Sigmoid colon (tissue), 7 donors: Measurements from ENCODE around the gene ALDH2. TPM values are rescaled to one million over a fixed set of nuclear protein-coding genes. Genes with fewer than 3 reads are reported as not detected.
"Not testable (repeated sequence)": the region's sequence is repeated elsewhere in the genome, so short reads cannot be mapped to it uniquely, and the experiment has no call there.

Experiments used
- DNase-seq: peaks from one replicate; pipeline ENCODE4 v3.0.0-alpha.2; 2019
- H3K27ac ChIP-seq, 4 donors: fragments of 200-600 bp; sonication (generic); one replicate each; pipeline ENCODE4 v1.5.1; 2016 to 2019; ENCODE audit warnings: mild to moderate bottlenecking in 1 of 4
- H3K27me3 ChIP-seq, 3 donors: fragments of 200-600 bp; sonication (generic); one replicate each; pipeline ENCODE4 v1.5.1; 2019; ENCODE audit warnings: mild to moderate bottlenecking in 1 of 3
- H3K36me3 ChIP-seq, 4 donors: fragments of 200-600 bp; sonication (generic); one replicate each; pipeline ENCODE4 v1.5.1; 2016 to 2019
- H3K4me1 ChIP-seq, 4 donors: fragments of 200-600 bp; sonication (generic); one replicate each; pipeline ENCODE4 v1.5.1; 2017 to 2019
- H3K4me3 ChIP-seq, 4 donors: fragments of 200-600 bp; sonication (generic); one replicate each; pipeline ENCODE4 v1.5.1; 2017 to 2019; ENCODE audit warnings: mild to moderate bottlenecking in 2 of 4, moderate library complexity in 1 of 4
- H3K9me3 ChIP-seq, 4 donors: fragments of 200-600 bp in 3 of 4; sonication (generic) in 3 of 4; one replicate each; pipeline versions ENCODE4 v1.5.1 to v1.6.1; 2013 to 2019
- CTCF ChIP-seq, 4 experiments: fragments of 450-650 bp in 3 of 4; fragments of 200-600 bp in 1 of 4; IDR thresholded peaks; one replicate each; pipeline ENCODE4 v1.5.1; 2016 to 2019; ENCODE audit warnings: antibody characterized with exemption in 4 of 4, mild to moderate bottlenecking in 3 of 4, moderate library complexity in 2 of 4
- EP300 ChIP-seq, 4 donors: sonication (generic); formaldehyde crosslinking; IDR thresholded peaks; one replicate each; pipeline ENCODE4 v1.6.1; 2017; ENCODE audit warnings: antibody characterized with exemption in 4 of 4
- POLR2A ChIP-seq, 2 donors: fragments of 450-650 bp; IDR thresholded peaks; one replicate each; pipeline ENCODE4 v1.6.1; 2016; ENCODE audit warnings: antibody characterized with exemption in 2 of 2, mild to moderate bottlenecking in 2 of 2, moderate library complexity in 2 of 2
- POLR2AphosphoS5 ChIP-seq, 4 donors: sonication (generic); formaldehyde crosslinking; IDR thresholded peaks; one replicate each; pipeline ENCODE4 v1.6.1; 2017; ENCODE audit warnings: antibody characterized with exemption in 4 of 4
- WGBS, 2 donors: extraction: QIAGEN DNeasy Blood & Tissue Kit; methylation state at CpG; one replicate each; pipeline ENCODE4 v1.1.7; 2013; 5-methylcytosine and 5-hydroxymethylcytosine counted together
- intact Hi-C: fragments of 100-400 bp; cut with DNase I; formaldehyde crosslinking; loops from one replicate; pipeline ENCODE4 v1.15.1; 2023
- polyA plus RNA-seq, 3 donors: library from polyadenylated mRNA; stranded (reverse); fragments of 200-250 nt; gene quantifications; one replicate each; pipeline ENCODE4 v1.2.3, GENCODE V29; 2013
- total RNA-seq, 4 donors: library from RNA; depleted of rRNA; stranded (reverse); fragments of >200 nt; gene quantifications; one replicate each; pipeline ENCODE4 v1.1.0, GENCODE V29; 2016
- donor health status: healthy with polysubstance abuse.
- donor health status: Bipolar disorder and iron deficiency.
- donor health status: healthy.

The ALDH2 gene
- 100 to 1,000 TPM; 112 to 132 (median 126) TPM for total RNA-seq
- 100 to 1,000 TPM; 195 to 348 (median 225) TPM for polyA plus RNA-seq

DNA sequence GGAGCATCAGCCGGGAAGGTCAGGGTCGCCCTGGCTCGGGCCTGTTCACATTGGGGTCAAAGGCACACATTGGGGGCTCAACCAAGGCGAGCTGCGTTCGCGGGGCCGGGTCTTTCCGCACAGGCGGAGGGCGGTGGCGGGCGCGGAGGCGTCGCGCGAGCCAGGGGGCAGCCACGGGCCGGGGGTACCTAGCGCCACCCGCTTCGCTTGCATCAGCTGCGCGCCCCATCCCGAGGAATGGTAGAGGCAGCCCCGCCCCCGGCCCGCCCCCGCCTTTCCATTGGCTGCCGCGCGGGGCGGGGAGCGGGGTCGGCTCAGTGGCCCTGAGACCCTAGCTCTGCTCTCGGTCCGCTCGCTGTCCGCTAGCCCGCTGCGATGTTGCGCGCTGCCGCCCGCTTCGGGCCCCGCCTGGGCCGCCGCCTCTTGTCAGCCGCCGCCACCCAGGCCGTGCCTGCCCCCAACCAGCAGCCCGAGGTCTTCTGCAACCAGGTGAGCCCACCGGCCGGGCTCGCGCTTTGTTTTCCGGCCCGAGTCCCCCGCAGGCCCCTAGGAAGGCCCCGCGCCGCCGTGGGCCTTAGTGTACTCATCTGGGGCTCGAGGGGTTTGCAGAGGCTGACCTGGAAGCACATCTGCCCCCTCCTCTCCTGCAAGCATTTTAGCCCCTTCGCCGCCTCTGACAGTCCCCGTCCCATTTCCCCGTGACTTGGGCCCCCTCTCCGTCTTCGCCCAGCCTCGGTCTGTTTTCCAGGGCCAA, at the start of gene ALDH2:
Gene ALDH2 (plus strand): TSS at position 326 of the 754 bp plus-strand sequence. CDS start 50 bp downstream, at position 376.
- no peaks in the 10 kb centered on the region for H3K9me3 ChIP-seq
- no peaks in the 10 kb centered on the region for H3K27me3 ChIP-seq
- peak; percentile 91 for DNase-seq
- H3K36me3 ChIP-seq = peaks cover 0 to 17% (median 0%) of the 10 kb centered on the region in 4 donors
- peak within 1 kb of the TSS; percentile 68 to 94 (median 72) for H3K4me3 ChIP-seq
- 1% methylated on average over 73 of the region's 73 CpGs for WGBS, 2 donors
- H3K27ac ChIP-seq = peak within 1 kb of the TSS; percentile 86 to 91 (median 88)
- no peak for TF ChIP-seq EP300 (IDR thresholded peaks at IDR 0.05)
- TF ChIP-seq POLR2A (IDR thresholded peaks at IDR 0.05) = peak; percentile 66 to 73
- TF ChIP-seq POLR2AphosphoS5 (IDR thresholded peaks at IDR 0.05) = peak; percentile 83 to 97 (median 94)
- TF ChIP-seq CTCF (IDR thresholded peaks at IDR 0.05) = peak in 1 of 4 experiments; percentile 6
- H3K4me1 ChIP-seq = peaks cover 0 to 52% (median 41%) of the 10 kb centered on the region in 4 donors
- intact Hi-C loops = loop anchor here (1.0 to 5.0 kb wide), 2 partner anchors 10 to 46 kb away; no protein-coding TSS in a partner anchor

- H3K4me1 ChIP-seq, intact Hi-C loops, H3K9me3 ChIP-seq, H3K27me3 ChIP-seq, H3K4me3 ChIP-seq, DNase-seq, H3K27ac ChIP-seq: not testable (repeated sequence)
- WGBS, 2 donors = 93 to 98% methylated on average over 10 of the region's 10 CpGs
- H3K36me3 ChIP-seq = peaks cover 0 to 72% (median 22%) of the 10 kb centered on the region in 4 donors
Observed at GRCh38 chr12:111719316-111719715, 47.4 kb upstream of the ALDH2 start.

DNA sequence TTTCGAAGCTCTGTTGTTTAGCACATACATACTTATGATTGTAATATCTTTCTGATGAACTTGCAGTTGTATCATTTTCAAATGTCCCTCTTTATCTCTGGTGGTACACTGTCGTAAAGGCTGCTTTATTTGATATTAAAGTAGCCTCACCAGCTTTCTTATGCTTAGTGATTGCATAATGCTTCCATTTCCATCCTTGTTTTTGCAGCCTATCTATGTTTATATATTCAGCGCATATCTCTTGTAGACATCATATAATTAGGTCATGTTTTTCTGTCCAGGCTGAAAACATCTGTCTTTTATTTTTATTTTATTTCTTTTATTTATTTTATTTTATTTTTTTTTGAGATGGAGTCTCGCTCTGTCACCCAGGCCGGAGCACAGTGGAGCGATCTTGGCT, 46.3 kb upstream of the ALDH2 start:
- intact Hi-C loops = no loop called here
- DNase-seq = no peak
- peaks cover 0 to 5% (median 2%) of the 10 kb centered on the region in 4 donors for H3K4me1 ChIP-seq
- no peaks in the 10 kb centered on the region for H3K9me3 ChIP-seq
- no peak overlapping the region for H3K4me3 ChIP-seq
- WGBS, 2 donors = 95 to 97% methylated on average over 6 of the region's 6 CpGs
- no peaks in the 10 kb centered on the region for H3K27me3 ChIP-seq
- H3K36me3 ChIP-seq = peaks cover 0 to 75% (median 22%) of the 10 kb centered on the region in 4 donors
- no peak overlapping the region for H3K27ac ChIP-seq
- TF ChIP-seq POLR2AphosphoS5 (IDR thresholded peaks at IDR 0.05) (no peak), EP300 (IDR thresholded peaks at IDR 0.05) (no peak), CTCF (IDR thresholded peaks at IDR 0.05) (no peak), POLR2A (IDR thresholded peaks at IDR 0.05) (no peak)

- WGBS, 2 donors = 96% methylated on average over 46 of the region's 46 CpGs
- intact Hi-C loops = not testable (repeated sequence)
Observed at GRCh38 chr12:111723646-111724360, 42.9 kb upstream of the ALDH2 start.

GRCh38 chr12:111728795-111729194, 37.9 kb upstream of the ALDH2 start:
- intact Hi-C loops = no loop called here
- no peak for TF ChIP-seq CTCF (IDR thresholded peaks at IDR 0.05)
- TF ChIP-seq EP300 (IDR thresholded peaks at IDR 0.05) = no peak
- no peak for TF ChIP-seq POLR2AphosphoS5 (IDR thresholded peaks at IDR 0.05)
- TF ChIP-seq POLR2A (IDR thresholded peaks at IDR 0.05) = no peak
- Histone ChIP-seq H3K27me3 (no peaks in the 10 kb centered on the region), H3K36me3 (peaks cover 4 to 83% (median 13%) of the 10 kb centered on the region in 4 donors), H3K4me3 (no peak overlapping the region), H3K4me1 (no peaks in the 10 kb centered on the region), H3K27ac (no peak overlapping the region), H3K9me3 (no peaks in the 10 kb centered on the region)
- WGBS, 2 donors = 96 to 100% methylated on average over 2 of the region's 2 CpGs
- no peak for DNase-seq

More at GRCh38 chr12:111723646-111724360, 42.9 kb upstream of the ALDH2 start:
- DNase-seq, H3K4me1 ChIP-seq, H3K27ac ChIP-seq, H3K4me3 ChIP-seq, H3K27me3 ChIP-seq, H3K9me3 ChIP-seq: not testable (repeated sequence)
- H3K36me3 ChIP-seq = peaks cover 0 to 73% (median 16%) of the 10 kb centered on the region in 4 donors
